Measurements from ENCODE around the gene CHERP. TPM values are rescaled to one million over a fixed set of nuclear protein-coding genes. Genes with fewer than 3 reads are reported as not detected.
"Not testable (repeated sequence)": the region's sequence is repeated elsewhere in the genome, so short reads cannot be mapped to it uniquely, and the experiment has no call there.

Gene CHERP
- polyA plus RNA-seq, 1 donor, result 37.9 TPM

GRCh38 chr19:16486476-16486875, 55.8 kb downstream of the CHERP start:
- not testable (repeated sequence) for DNase-seq

- DNase-seq, result no peak
Observed at GRCh38 chr19:16482745-16483144, 59.5 kb downstream of the CHERP start.

GRCh38 chr19:16477311-16477710, 64.9 kb downstream of the CHERP start:
- DNase-seq, result no peak

GRCh38 chr19:16476401-16476800, 65.8 kb downstream of the CHERP start:
- DNase-seq, result no peak

GRCh38 chr19:16473875-16474392, 68.3 kb downstream of the CHERP start:
- no peak for DNase-seq

GRCh38 chr19:16472992-16473391, 69.2 kb downstream of the CHERP start:
- DNase-seq, result no peak

- not testable (repeated sequence) for DNase-seq
Observed at GRCh38 chr19:16472559-16472899, 69.7 kb downstream of the CHERP start.

- DNase-seq, result no peak
Observed at GRCh38 chr19:16470911-16471811, 71.1 kb downstream of the CHERP start.

- no peak for DNase-seq
Observed at GRCh38 chr19:16470541-16470910, 71.7 kb downstream of the CHERP start.

Other genes starting within 250 kb of the CHERP start
- gene KLF2, start 217.6 kb downstream of the CHERP start, polyA plus RNA-seq (ENCODE audit: insufficient read length), result 15.3 TPM
- gene EPS15L1, start 70.5 kb downstream of the CHERP start, polyA plus RNA-seq (ENCODE audit: insufficient read length), result 30.4 TPM
- gene CALR3, start 46.3 kb downstream of the CHERP start, polyA plus RNA-seq (ENCODE audit: insufficient read length), result not detected
- 16.8 TPM for gene C19orf44, start 46.0 kb downstream of the CHERP start, polyA plus RNA-seq (ENCODE audit: insufficient read length)
- 48.6 TPM for gene SLC35E1, start 30.0 kb upstream of the CHERP start, polyA plus RNA-seq (ENCODE audit: insufficient read length)
- 5.6 TPM for gene MED26, start 85.8 kb upstream of the CHERP start, polyA plus RNA-seq (ENCODE audit: insufficient read length)
- gene SMIM7, start 117.7 kb upstream of the CHERP start, polyA plus RNA-seq (ENCODE audit: insufficient read length), result 108 TPM
- 7.7 TPM for gene TMEM38A, start 118.7 kb upstream of the CHERP start, polyA plus RNA-seq (ENCODE audit: insufficient read length)
- gene NWD1, start 177.4 kb upstream of the CHERP start, polyA plus RNA-seq (ENCODE audit: insufficient read length), result 0.08 TPM